GM23338 (cell line): Measurements from ENCODE around the gene TMPRSS2. TPM values are rescaled to one million over a fixed set of nuclear protein-coding genes. Genes with fewer than 3 reads are reported as not detected.

Source experiments
- ATAC-seq: fragments of 200-7000 bp; cut with Tn5 transposase; 3 replicates; pipeline ENCODE4 v1.9.1; 2020
- DNase-seq: peaks from one replicate; pipeline ENCODE4 v3.0.0-alpha.2; 2015; ENCODE audit warnings: low spot score
- H2AFZ ChIP-seq: fragments of 200-600 bp; sonication (generic); 2 replicates; pipeline ENCODE4 v1.8.0; 2016; ENCODE audit warnings: antibody characterized with exemption, mild to moderate bottlenecking, moderate library complexity
- H3F3A ChIP-seq: fragments of 200-600 bp; sonication (generic); replicated peaks from 2 replicates; pipeline ENCODE4 v1.8.0; 2017; ENCODE audit warnings: antibody characterized with exemption, mixed run types, low read depth
- H3K27ac ChIP-seq: fragments of 200-600 bp; sonication (generic); 2 replicates; pipeline ENCODE4 v1.6.1; 2016; ENCODE audit warnings: low read depth
- H3K27me3 ChIP-seq: fragments of 200-600 bp; sonication (generic); 2 replicates; pipeline ENCODE4 v1.8.0; 2016; ENCODE audit warnings: mild to moderate bottlenecking, mixed run types, moderate library complexity; ENCODE audit not compliant: insufficient read depth
- H3K36me3 ChIP-seq: fragments of 200-600 bp; sonication (generic); 2 replicates; pipeline ENCODE4 v1.8.0; 2016; ENCODE audit warnings: mild to moderate bottlenecking; ENCODE audit not compliant: insufficient read depth
- H3K4me1 ChIP-seq: fragments of 200-600 bp; sonication (generic); 2 replicates; pipeline ENCODE4 v1.8.0; 2016; ENCODE audit warnings: mild to moderate bottlenecking, moderate library complexity; ENCODE audit not compliant: insufficient read depth
- H3K4me2 ChIP-seq: fragments of 200-600 bp; sonication (generic); 2 replicates; pipeline ENCODE4 v1.7.1; 2017; ENCODE audit warnings: mixed run types
- H3K4me3 ChIP-seq: fragments of 200-600 bp; sonication (generic); 2 replicates; pipeline ENCODE4 v1.6.1; 2016; ENCODE audit warnings: mixed run types
- H3K79me2 ChIP-seq: fragments of 200-600 bp; sonication (generic); replicated peaks from 2 replicates; pipeline ENCODE4 v1.8.0; 2017; ENCODE audit warnings: mild to moderate bottlenecking; ENCODE audit not compliant: insufficient read depth
- H3K9me2 ChIP-seq: fragments of 200-600 bp; sonication (generic); 2 replicates; pipeline ENCODE4 v1.8.0; 2017; ENCODE audit not compliant: insufficient read depth
- H4K20me1 ChIP-seq: fragments of 200-600 bp; sonication (generic); replicated peaks from 2 replicates; pipeline ENCODE4 v1.8.0; 2017; ENCODE audit warnings: mild to moderate bottlenecking; ENCODE audit not compliant: insufficient read depth
- H3K27ac Mint-ChIP-seq: 2 replicates; pipeline ENCODE4 v1.8.0; 2020; ENCODE audit warnings: inconsistent platforms, mild to moderate bottlenecking, moderate library complexity, mixed read lengths
- H3K27me3 Mint-ChIP-seq: 3 replicates; pipeline ENCODE4 v1.8.0; 2022; ENCODE audit warnings: low read depth, mild to moderate bottlenecking, moderate library complexity, mixed read lengths, inconsistent platforms; ENCODE audit not compliant: insufficient read depth, poor library complexity
- H3K36me3 Mint-ChIP-seq: 3 replicates; pipeline ENCODE4 v1.8.0; 2021; ENCODE audit warnings: low read depth, mild to moderate bottlenecking, inconsistent platforms, moderate library complexity, mixed read lengths
- H3K4me1 Mint-ChIP-seq: 3 replicates; pipeline ENCODE4 v1.8.0; 2020; ENCODE audit warnings: mild to moderate bottlenecking, inconsistent platforms, mixed read lengths
- H3K4me3 Mint-ChIP-seq: 3 replicates; pipeline ENCODE4 v1.8.0; 2021; ENCODE audit warnings: moderate library complexity, mild to moderate bottlenecking, inconsistent platforms, mixed read lengths
- H3K9me3 Mint-ChIP-seq: 3 replicates; pipeline ENCODE4 v1.8.0; 2020; ENCODE audit warnings: moderate library complexity, mild to moderate bottlenecking, inconsistent platforms, mixed read lengths
- CREB1 ChIP-seq: fragments of 250-450 bp; sonication (Bioruptor Pico); IDR thresholded peaks from 2 replicates; pipeline ENCODE4 v1.5.0; 2020; ENCODE audit warnings: low read depth, mild to moderate bottlenecking, moderate library complexity
- ETS1 ChIP-seq: IDR thresholded peaks from 2 replicates; pipeline ENCODE4 v1.6.1; 2016; ENCODE audit warnings: antibody characterized with exemption
- EZH2 ChIP-seq: fragments of 200-600 bp; sonication (generic); IDR thresholded peaks from one replicate; pipeline ENCODE4 v1.8.0; 2017; ENCODE audit warnings: antibody characterized with exemption, mild to moderate bottlenecking, low read depth; ENCODE audit not compliant: unreplicated experiment
- EZH2phosphoT487 ChIP-seq: fragments of 200-600 bp; sonication (generic); IDR thresholded peaks from one replicate; pipeline ENCODE4 v1.8.1; 2018; ENCODE audit warnings: antibody characterized with exemption; ENCODE audit not compliant: unreplicated experiment
- JUNB ChIP-seq: IDR thresholded peaks from one replicate; pipeline ENCODE4 v1.6.1; 2016; ENCODE audit warnings: antibody characterized with exemption; ENCODE audit not compliant: unreplicated experiment
- NANOG ChIP-seq: IDR thresholded peaks from 2 replicates; pipeline ENCODE4 v1.6.1; 2016; ENCODE audit warnings: antibody characterized with exemption, borderline replicate concordance
- POLR2AphosphoS5 ChIP-seq: IDR thresholded peaks from 2 replicates; pipeline ENCODE4 v1.6.1; 2016; ENCODE audit warnings: antibody characterized with exemption, low read depth
- STAT1 ChIP-seq: IDR thresholded peaks from one replicate; pipeline ENCODE4 v1.6.1; 2016; ENCODE audit warnings: antibody characterized with exemption; ENCODE audit not compliant: unreplicated experiment
- ZNF114 ChIP-seq: fragments of 250-450 bp; sonication (Bioruptor Pico); IDR thresholded peaks from 2 replicates; pipeline ENCODE4 v1.5.0; 2020; ENCODE audit warnings: mild to moderate bottlenecking, moderate library complexity
- ZNF331 ChIP-seq: fragments of 250-450 bp; sonication (Bioruptor Pico); IDR thresholded peaks from 2 replicates; pipeline ENCODE4 v1.5.0; 2020; ENCODE audit warnings: low read depth, mild to moderate bottlenecking, moderate library complexity
- ZNF462 ChIP-seq: fragments of 250-450 bp; sonication (Bioruptor Pico); IDR thresholded peaks from 2 replicates; pipeline ENCODE4 v1.5.0; 2020; ENCODE audit warnings: mild to moderate bottlenecking, moderate library complexity
- polyA plus RNA-seq: library from polyadenylated mRNA; unstranded; fragments of >200 nt; fragmentation: Nextera tagmentation; extraction: Ambion mirVana; gene quantifications from 2 replicates; pipeline ENCODE4 v1.2.1, GENCODE V29; 2016
- total RNA-seq: library from RNA; depleted of rRNA; stranded (reverse); fragments of >200 nt; shearing (Covaris generic); gene quantifications from 2 replicates; pipeline ENCODE4 v1.2.3, GENCODE V29; 2014
- TF ChIP-seq, protein P1 (sequence below), 2 experiments: fragments of 200-600 bp in 1 of 2; sonication (generic) in 1 of 2; conservative IDR thresholded peaks; 2 replicates each; pipeline versions ENCODE4 v1.5.1 to v1.6.1; 2016 to 2017; ENCODE audit warnings: antibody characterized with exemption in 2 of 2, low read depth in 2 of 2, mild to moderate bottlenecking in 2 of 2, moderate library complexity in 1 of 2
- TF ChIP-seq, protein P2 (sequence below): IDR thresholded peaks from one replicate; pipeline ENCODE4 v1.6.1; 2018; ENCODE audit warnings: antibody characterized with exemption; ENCODE audit not compliant: unreplicated experiment

TMPRSS2 gene
- total and polyA plus RNA-seq, 2 experiments from 2014 or later: 2.3 to 4.9 TPM

- Mint-ChIP-seq H3K9me3 (no peaks in the 10 kb centered on the region; the same call in 2 of the 3 replicates), H3K27ac (no peak overlapping the region), H3K4me1 (no peaks in the 10 kb centered on the region), H3K36me3 (no peaks in the 10 kb centered on the region), H3K27me3 (no peaks in the 10 kb centered on the region), H3K4me3 (no peak overlapping the region)
- Histone ChIP-seq H3K4me1 (no peaks in the 10 kb centered on the region), H3K27me3 (no peaks in the 10 kb centered on the region), H3K9me2 (no peaks in the 10 kb centered on the region), H2AFZ (no peak overlapping the region), H3K27ac (no peak overlapping the region), H3F3A (no peaks in the 10 kb centered on the region), H4K20me1 (no peaks in the 10 kb centered on the region), H3K36me3 (no peaks in the 10 kb centered on the region), H3K79me2 (no peaks in the 10 kb centered on the region), H3K4me3 (no peak overlapping the region), H3K4me2 (no peak overlapping the region)
- ATAC-seq (no peak), DNase-seq (no peak)
- TF ChIP-seq STAT1 (no peak), ZNF331 (no peak), ZNF462 (CRISPR knock-in tag) (no peak), EZH2 (no peak), POLR2AphosphoS5 (no peak), ZNF114 (CRISPR knock-in tag) (no peak), EZH2phosphoT487 (no peak), ETS1 (no peak), JUNB (no peak), CREB1 (CRISPR knock-in tag) (no peak), NANOG (no peak)
- TF ChIP-seq, protein P1, sequence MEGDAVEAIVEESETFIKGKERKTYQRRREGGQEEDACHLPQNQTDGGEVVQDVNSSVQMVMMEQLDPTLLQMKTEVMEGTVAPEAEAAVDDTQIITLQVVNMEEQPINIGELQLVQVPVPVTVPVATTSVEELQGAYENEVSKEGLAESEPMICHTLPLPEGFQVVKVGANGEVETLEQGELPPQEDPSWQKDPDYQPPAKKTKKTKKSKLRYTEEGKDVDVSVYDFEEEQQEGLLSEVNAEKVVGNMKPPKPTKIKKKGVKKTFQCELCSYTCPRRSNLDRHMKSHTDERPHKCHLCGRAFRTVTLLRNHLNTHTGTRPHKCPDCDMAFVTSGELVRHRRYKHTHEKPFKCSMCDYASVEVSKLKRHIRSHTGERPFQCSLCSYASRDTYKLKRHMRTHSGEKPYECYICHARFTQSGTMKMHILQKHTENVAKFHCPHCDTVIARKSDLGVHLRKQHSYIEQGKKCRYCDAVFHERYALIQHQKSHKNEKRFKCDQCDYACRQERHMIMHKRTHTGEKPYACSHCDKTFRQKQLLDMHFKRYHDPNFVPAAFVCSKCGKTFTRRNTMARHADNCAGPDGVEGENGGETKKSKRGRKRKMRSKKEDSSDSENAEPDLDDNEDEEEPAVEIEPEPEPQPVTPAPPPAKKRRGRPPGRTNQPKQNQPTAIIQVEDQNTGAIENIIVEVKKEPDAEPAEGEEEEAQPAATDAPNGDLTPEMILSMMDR (conservative IDR thresholded peaks at IDR 0.05; ENCODE audit: low read depth in 2 of 2): no peak
- TF ChIP-seq, protein P2, sequence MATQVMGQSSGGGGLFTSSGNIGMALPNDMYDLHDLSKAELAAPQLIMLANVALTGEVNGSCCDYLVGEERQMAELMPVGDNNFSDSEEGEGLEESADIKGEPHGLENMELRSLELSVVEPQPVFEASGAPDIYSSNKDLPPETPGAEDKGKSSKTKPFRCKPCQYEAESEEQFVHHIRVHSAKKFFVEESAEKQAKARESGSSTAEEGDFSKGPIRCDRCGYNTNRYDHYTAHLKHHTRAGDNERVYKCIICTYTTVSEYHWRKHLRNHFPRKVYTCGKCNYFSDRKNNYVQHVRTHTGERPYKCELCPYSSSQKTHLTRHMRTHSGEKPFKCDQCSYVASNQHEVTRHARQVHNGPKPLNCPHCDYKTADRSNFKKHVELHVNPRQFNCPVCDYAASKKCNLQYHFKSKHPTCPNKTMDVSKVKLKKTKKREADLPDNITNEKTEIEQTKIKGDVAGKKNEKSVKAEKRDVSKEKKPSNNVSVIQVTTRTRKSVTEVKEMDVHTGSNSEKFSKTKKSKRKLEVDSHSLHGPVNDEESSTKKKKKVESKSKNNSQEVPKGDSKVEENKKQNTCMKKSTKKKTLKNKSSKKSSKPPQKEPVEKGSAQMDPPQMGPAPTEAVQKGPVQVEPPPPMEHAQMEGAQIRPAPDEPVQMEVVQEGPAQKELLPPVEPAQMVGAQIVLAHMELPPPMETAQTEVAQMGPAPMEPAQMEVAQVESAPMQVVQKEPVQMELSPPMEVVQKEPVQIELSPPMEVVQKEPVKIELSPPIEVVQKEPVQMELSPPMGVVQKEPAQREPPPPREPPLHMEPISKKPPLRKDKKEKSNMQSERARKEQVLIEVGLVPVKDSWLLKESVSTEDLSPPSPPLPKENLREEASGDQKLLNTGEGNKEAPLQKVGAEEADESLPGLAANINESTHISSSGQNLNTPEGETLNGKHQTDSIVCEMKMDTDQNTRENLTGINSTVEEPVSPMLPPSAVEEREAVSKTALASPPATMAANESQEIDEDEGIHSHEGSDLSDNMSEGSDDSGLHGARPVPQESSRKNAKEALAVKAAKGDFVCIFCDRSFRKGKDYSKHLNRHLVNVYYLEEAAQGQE: no peak
Measured at GRCh38 chr21:41548781-41549180, 40.8 kb upstream of the TMPRSS2 start.
